Smooth muscle cell (in vitro differentiated cells): ENCODE measurements around the gene CIB4. TPM values are rescaled to one million over a fixed set of nuclear protein-coding genes. Genes with fewer than 3 reads are reported as not detected.

ENCODE experiments used
- DNase-seq: peaks from one replicate; lab custom pipeline; 2025; ENCODE audit not compliant: unreplicated experiment; lab: John Stamatoyannopoulos, UW
- H2AFZ ChIP-seq: fragments of 200-600 bp; sonication (generic); 2 replicates; pipeline ENCODE4 v1.6.0; 2016; ENCODE audit warnings: antibody characterized with exemption, low read depth, mild to moderate bottlenecking
- H3F3A ChIP-seq: fragments of 200-600 bp; sonication (generic); 2 replicates; pipeline ENCODE4 v1.6.0; 2017; ENCODE audit warnings: antibody characterized with exemption, low read depth
- H3K27ac ChIP-seq: fragments of 200-600 bp; sonication (generic); 2 replicates; pipeline ENCODE4 v1.5.1; 2016; ENCODE audit warnings: low read depth, mild to moderate bottlenecking
- H3K27me3 ChIP-seq: fragments of 200-600 bp; sonication (generic); 2 replicates; pipeline ENCODE4 v1.6.1; 2016; ENCODE audit warnings: low read depth, mild to moderate bottlenecking
- H3K36me3 ChIP-seq: fragments of 200-600 bp; sonication (generic); 2 replicates; pipeline ENCODE4 v1.5.1; 2016; ENCODE audit warnings: low read depth
- H3K4me1 ChIP-seq: fragments of 200-600 bp; sonication (generic); 2 replicates; pipeline ENCODE4 v1.5.1; 2016; ENCODE audit warnings: low read depth
- H3K4me2 ChIP-seq: fragments of 200-600 bp; sonication (generic); 2 replicates; pipeline ENCODE4 v1.6.0; 2016; ENCODE audit warnings: mild to moderate bottlenecking
- H3K4me3 ChIP-seq: fragments of 200-600 bp; sonication (generic); 2 replicates; pipeline ENCODE4 v1.5.1; 2016; ENCODE audit warnings: mild to moderate bottlenecking
- H3K79me2 ChIP-seq: fragments of 200-600 bp; sonication (generic); 2 replicates; pipeline ENCODE4 v1.6.0; 2016; ENCODE audit warnings: low read depth, mild to moderate bottlenecking
- H3K9ac ChIP-seq: fragments of 200-600 bp; sonication (generic); 2 replicates; pipeline ENCODE4 v1.6.0; 2016; ENCODE audit warnings: low read depth
- H3K9me3 ChIP-seq: fragments of 200-600 bp; sonication (generic); replicated peaks from 2 replicates; pipeline ENCODE4 v1.5.1; 2016; ENCODE audit warnings: low read depth
- H4K20me1 ChIP-seq: fragments of 200-600 bp; sonication (generic); 2 replicates; pipeline ENCODE4 v1.6.0; 2016; ENCODE audit warnings: low read depth
- CTCF ChIP-seq: fragments of 200-600 bp; sonication (generic); IDR thresholded peaks from 2 replicates; pipeline ENCODE4 v1.5.1; 2017; ENCODE audit warnings: borderline replicate concordance, mild to moderate bottlenecking, antibody characterized with exemption; ENCODE audit not compliant: insufficient read depth, poor library complexity, severe bottlenecking
- WGBS: methylation state at CpG from one replicate; pipeline ENCODE4 v1.1.7; 2016; ENCODE audit warnings: low lambda C conversion rate; 5-methylcytosine and 5-hydroxymethylcytosine counted together
- polyA plus RNA-seq: library from polyadenylated mRNA; unstranded; fragments of >200 nt; fragmentation: Nextera tagmentation; extraction: Ambion mirVana; gene quantifications from 2 replicates; pipeline ENCODE4 v1.2.1, GENCODE V29; 2016
- total RNA-seq: library from RNA; depleted of rRNA; stranded (reverse); fragments of >200 nt; gene quantifications from 2 replicates; pipeline ENCODE4 v1.2.3, GENCODE V29; 2014

Gene CIB4
- total and polyA plus RNA-seq, 2 experiments from 2014 or later, result not detected

DNA sequence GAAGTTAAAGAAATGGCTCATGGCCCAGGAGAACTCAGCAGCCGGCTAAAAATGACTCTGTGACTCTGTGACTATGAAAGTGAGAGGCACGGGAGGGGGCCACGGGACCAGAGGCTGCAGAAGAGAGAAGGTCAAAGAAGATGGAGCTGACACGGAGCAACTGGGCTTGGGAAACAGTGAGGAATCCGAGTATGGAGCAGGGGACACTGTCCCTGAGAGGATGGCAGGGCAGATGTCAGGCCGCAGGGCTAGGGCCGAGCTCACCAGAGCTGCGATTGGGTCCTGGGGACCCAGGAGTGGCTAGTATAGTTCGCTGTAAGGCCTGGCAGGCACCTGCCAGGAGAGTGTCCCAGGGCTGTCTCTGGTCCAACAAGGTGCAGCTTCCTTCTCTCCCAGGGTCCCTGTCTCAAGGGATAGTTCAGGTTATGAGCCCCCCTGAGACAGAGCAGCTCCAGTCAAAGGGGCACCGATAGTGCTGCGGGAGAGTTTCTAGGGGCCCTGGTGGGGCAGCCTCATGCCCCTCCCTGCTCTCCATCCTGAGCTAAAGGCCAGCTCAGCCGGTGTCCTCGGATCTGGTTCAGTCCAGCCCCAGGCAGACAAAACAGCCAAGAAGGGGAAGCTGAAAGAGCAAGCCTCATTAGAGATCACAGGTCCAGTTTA, 42.7 kb downstream of the CIB4 start:
- WGBS, result 85% methylated on average over 13 of the region's 13 CpGs
- no peaks in the 10 kb centered on the region for H3K36me3 ChIP-seq

GRCh38 chr2:26597197-26597596, 44.0 kb downstream of the CIB4 start:
- Histone ChIP-seq H3K4me1 (no peaks in the 10 kb centered on the region), H3K9ac (no peak overlapping the region), H2AFZ (no peak overlapping the region), H3K27me3 (peaks cover 26% of the 10 kb centered on the region), H3K27ac (no peak overlapping the region), H3K9me3 (no peaks in the 10 kb centered on the region), H3K36me3 (no peaks in the 10 kb centered on the region), H3K79me2 (no peaks in the 10 kb centered on the region), H3K4me3 (no peak overlapping the region), H4K20me1 (no peaks in the 10 kb centered on the region), H3F3A (no peaks in the 10 kb centered on the region), H3K4me2 (no peak overlapping the region)
- DNase-seq, result no peak
- 88% methylated on average over 2 of the region's 2 CpGs for WGBS
- no peak for TF ChIP-seq CTCF

More for the DNA sequence above, 42.7 kb downstream of the CIB4 start:
- H3K9me3 ChIP-seq, result no peaks in the 10 kb centered on the region
- no peak overlapping the region for H3K9ac ChIP-seq
- no peaks in the 10 kb centered on the region for H3F3A ChIP-seq
- H3K4me1 ChIP-seq, result no peaks in the 10 kb centered on the region
- no peak for DNase-seq
- peaks cover 26% of the 10 kb centered on the region for H3K27me3 ChIP-seq
- H3K79me2 ChIP-seq, result no peaks in the 10 kb centered on the region
- no peaks in the 10 kb centered on the region for H4K20me1 ChIP-seq
- H3K4me3 ChIP-seq, result no peak overlapping the region
- no peak overlapping the region for H2AFZ ChIP-seq
- TF ChIP-seq CTCF, result no peak
- no peak overlapping the region for H3K27ac ChIP-seq
- no peak overlapping the region for H3K4me2 ChIP-seq

GRCh38 chr2:26595146-26595545, 46.0 kb downstream of the CIB4 start:
- TF ChIP-seq CTCF, result no peak
- Histone ChIP-seq H3F3A (no peaks in the 10 kb centered on the region), H3K9me3 (no peaks in the 10 kb centered on the region), H2AFZ (no peak overlapping the region), H3K4me2 (no peak overlapping the region), H3K36me3 (no peaks in the 10 kb centered on the region), H3K9ac (no peak overlapping the region), H3K4me3 (no peak overlapping the region), H3K79me2 (no peaks in the 10 kb centered on the region), H3K27ac (no peak overlapping the region), H3K27me3 (peaks cover 26% of the 10 kb centered on the region), H3K4me1 (no peaks in the 10 kb centered on the region), H4K20me1 (no peaks in the 10 kb centered on the region)
- DNase-seq, result no peak
- 91% methylated on average over 7 of the region's 7 CpGs for WGBS
